IPS-18c (cell line): ENCODE data around the gene ZMIZ1.
"Not testable (repeated sequence)": the region's sequence is repeated elsewhere in the genome, so short reads cannot be mapped to it uniquely, and the experiment has no call there.

Source experiments
- H3K4me3 ChIP-seq: 2 replicates; pipeline ENCODE4 v1.7.0; 2013; ENCODE audit warnings: low read depth, mild to moderate bottlenecking, low read length, moderate library complexity; ENCODE audit not compliant: insufficient read depth
- H3K9me3 ChIP-seq: one replicate; pipeline ENCODE4 v1.6.1; 2013; ENCODE audit warnings: mild to moderate bottlenecking, low read length, moderate library complexity; ENCODE audit not compliant: control insufficient read depth, insufficient read depth

ZMIZ1 gene

DNA sequence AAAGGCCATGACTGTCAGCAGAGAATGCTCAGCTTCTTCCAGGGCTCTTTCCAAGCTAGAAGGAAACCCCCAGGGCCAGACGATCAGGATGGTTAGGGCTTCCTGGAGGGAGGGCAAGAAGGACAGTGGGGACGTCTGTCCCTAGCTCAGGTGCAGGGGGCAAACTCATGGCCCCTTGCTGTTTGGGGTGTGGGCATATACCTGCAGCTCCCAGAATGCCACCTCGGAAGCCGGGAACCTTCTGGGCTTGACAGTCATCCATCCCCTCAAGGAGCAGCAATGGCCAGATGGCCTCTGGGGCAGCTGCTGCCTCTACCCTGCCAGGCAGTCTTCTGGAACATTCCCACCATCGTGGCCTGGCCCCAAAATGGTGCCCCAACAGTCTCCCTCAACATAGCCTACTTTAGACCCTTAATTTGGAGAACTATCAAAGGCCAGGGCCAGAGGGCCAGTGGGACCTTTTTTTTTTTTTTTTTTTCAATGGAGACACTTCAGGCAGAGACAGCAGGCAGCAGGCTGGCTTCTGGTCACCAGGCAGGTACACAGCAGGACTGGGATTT is 40.2 kb upstream of the ZMIZ1 start:
- H3K4me3 ChIP-seq: no peak overlapping the region

GRCh38 chr10:79029478-79030390 is 39.0 kb upstream of the ZMIZ1 start:
- Histone ChIP-seq H3K9me3 (no peaks in the 10 kb centered on the region), H3K4me3 (no peak overlapping the region)

More for the DNA sequence above, 40.2 kb upstream of the ZMIZ1 start:
- H3K9me3 ChIP-seq: no peaks in the 10 kb centered on the region

- Histone ChIP-seq H3K9me3 (no peaks in the 10 kb centered on the region), H3K4me3 (no peak overlapping the region)
These were observed 38.1 kb upstream of the ZMIZ1 start for GRCh38 chr10:79030705-79031104.

DNA sequence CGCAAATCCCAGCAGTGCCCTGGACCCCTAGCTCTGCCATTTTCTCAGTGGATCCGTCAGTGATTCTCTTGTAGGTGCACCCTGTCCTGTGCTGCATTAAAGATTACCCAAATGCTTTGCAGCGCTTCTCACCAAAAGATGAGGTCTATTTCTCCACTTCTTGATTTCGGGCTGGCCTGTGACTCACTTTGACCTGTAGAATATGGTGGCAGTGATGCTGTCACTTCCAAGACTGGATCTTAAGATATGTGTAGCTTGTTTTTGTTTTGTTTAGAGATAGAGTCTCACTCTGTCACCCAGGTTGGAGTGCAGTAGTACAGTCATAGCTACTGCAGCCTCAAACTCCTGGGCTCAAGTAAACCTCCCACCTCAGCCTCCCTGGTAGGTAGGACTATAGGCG is 37.0 kb upstream of the ZMIZ1 start:
- H3K4me3 ChIP-seq: no peak overlapping the region
- H3K9me3 ChIP-seq: no peaks in the 10 kb centered on the region

DNA sequence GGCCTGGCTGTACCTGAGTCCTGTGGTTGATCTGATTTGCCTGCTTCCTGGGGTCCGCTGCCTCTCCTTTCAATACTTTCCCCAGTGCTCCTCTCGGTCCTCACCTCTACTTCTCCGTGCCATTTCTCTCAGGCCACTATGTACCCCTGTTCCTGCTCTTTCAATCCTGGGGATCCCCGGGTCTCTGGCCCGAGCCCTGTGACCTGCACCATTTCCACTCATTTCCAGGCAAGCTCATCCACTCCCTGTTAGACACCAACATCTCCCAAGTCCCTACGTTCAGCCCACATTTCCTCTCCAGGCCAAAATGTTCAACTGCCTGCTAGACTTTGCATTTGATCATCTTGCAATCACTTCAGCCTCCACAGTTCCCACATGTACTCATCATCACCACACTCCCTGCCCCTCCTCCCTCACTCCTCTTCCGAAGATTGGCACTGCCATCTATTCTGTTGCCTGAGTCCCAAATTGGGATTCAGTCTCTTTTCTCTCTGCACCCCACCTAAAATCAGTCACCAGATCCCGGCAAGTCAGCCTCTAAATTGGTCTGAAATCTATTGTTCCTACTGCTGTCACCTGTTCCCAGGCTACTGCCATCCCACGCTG is 34.4 kb upstream of the ZMIZ1 start:
- no peaks in the 10 kb centered on the region for H3K9me3 ChIP-seq
- no peak overlapping the region for H3K4me3 ChIP-seq

- not testable (repeated sequence) for H3K4me3 ChIP-seq, H3K9me3 ChIP-seq
These were observed 32.4 kb upstream of the ZMIZ1 start for GRCh38 chr10:79036416-79036815.

DNA sequence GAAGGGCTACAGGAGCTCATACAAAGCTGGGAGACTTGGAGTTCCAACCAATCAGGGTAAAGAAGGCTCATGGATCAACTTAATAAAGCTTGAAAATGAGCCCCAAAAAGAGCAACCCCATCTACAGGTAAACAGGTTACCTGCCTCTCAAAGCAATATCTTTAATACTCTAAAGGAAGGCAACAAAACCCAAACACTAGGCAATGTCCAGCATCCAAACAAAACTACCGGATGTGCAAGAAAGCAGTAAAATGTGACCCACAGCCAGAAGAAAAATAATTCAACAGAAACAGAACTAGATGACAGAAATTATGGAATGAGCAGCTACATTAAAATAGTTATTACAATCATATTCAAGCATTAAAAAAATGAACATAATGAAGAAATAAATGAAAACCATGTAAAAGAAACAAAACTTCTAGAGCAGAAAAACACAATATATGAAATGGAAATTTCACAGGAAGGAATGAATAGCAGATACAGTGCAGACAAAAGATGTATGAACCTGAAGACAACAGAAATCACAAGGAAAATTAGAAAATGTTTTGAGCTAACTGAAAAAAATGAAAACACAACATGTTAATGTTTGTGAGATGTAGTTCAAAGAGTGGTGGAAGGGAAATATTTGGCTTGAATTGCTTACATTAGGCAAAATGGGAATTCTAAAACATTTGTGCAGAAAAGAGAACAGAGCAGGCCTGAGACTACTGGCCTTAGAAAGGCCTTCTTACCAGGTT is 30.5 kb upstream of the ZMIZ1 start:
- Histone ChIP-seq H3K9me3 (no peaks in the 10 kb centered on the region), H3K4me3 (no peak overlapping the region)

- Histone ChIP-seq H3K4me3 (no peak overlapping the region), H3K9me3 (no peaks in the 10 kb centered on the region)
These were observed 29.9 kb upstream of the ZMIZ1 start for GRCh38 chr10:79038841-79039201.

DNA sequence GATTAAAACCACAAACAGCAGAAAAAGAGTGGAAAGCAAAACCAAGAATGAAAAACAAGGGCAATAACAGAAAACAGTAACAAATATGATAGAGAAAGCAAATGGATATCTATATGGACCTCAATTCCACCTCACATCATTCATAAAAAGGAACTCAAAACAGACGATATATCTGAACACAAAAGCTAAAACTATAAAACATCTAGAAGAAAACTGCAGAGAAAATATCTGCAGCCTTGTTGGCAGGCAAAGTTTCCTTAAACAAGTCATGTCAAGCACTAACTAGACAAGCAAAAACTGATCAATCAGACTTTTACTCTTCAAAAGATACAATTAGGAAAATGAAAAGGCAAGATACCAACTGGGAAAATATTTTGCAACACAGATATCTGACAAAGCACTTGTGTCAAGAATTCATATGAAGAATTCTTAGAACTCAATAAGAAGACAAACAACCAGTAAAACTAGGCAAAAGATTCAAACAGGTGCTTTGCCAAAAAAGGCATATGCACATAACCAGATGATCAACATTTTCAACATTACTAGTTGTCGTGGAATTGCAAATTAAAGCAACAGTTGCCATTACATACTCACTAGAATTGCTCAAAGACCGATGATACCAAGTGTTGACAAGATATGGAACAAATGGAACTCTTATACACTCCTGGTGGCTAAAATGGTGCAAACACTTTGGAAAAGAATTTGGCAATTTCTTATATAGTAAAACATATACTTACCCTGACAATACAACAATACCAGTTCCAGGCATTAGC is 25.9 kb upstream of the ZMIZ1 start:
- Histone ChIP-seq H3K9me3 (no peaks in the 10 kb centered on the region), H3K4me3 (no peak overlapping the region)

GRCh38 chr10:79044036-79044632 is 24.6 kb upstream of the ZMIZ1 start:
- Histone ChIP-seq H3K4me3 (no peak overlapping the region), H3K9me3 (no peaks in the 10 kb centered on the region)

- Histone ChIP-seq H3K9me3 (no peaks in the 10 kb centered on the region), H3K4me3 (no peak overlapping the region)
These were observed 23.9 kb upstream of the ZMIZ1 start for GRCh38 chr10:79044846-79045245.

DNA sequence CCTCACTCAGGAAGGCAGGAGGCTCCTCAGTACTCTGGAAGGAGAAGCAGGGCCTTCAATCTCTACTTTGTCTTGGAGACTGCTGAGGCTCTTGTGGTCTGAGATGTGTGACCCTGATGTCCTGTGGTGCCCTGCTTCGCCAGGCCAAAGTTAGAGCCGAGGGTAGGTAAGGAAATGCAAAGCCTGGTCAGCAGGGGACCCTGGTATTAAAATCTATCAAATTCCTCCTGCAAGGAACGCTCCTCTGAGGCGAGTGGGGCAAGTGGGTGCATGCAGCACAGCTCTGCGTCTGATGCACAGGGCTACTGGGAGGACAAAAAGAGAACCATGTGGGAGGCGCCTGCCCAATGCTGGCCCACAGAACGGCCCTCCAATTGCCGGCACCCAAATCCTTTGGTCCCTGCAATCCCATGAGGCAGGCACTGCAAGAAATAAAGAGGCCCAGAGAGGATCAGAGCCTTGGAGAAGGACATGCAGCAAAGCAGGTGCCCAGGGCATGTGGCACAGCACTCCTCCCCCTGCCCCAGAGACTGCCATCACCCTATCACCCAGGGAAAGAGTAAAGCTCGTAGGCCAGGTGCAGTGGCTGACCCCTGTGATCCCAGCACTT is 23.1 kb upstream of the ZMIZ1 start:
- no peaks in the 10 kb centered on the region for H3K9me3 ChIP-seq
- no peak overlapping the region for H3K4me3 ChIP-seq

DNA sequence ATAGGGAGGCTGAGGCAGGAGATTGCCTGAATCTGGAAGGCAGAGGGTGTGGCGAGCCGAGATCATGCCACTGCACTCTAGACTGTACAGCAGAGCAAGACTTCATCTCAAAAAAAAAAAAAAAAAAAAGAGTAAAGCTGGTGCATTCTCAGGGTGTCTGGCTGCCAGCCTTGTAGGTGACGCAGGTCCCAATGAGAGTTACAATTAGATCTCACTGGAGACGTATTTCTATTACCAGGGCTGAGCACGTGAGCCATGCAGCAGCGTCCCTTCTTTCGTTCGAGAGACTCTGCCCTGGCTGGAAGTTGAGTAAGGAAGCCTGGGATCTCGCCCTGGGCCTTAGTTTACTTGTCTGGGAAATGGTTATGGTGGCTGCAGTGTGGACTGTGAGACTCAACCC is 22.4 kb upstream of the ZMIZ1 start:
- no peak overlapping the region for H3K4me3 ChIP-seq
- H3K9me3 ChIP-seq: no peaks in the 10 kb centered on the region

DNA sequence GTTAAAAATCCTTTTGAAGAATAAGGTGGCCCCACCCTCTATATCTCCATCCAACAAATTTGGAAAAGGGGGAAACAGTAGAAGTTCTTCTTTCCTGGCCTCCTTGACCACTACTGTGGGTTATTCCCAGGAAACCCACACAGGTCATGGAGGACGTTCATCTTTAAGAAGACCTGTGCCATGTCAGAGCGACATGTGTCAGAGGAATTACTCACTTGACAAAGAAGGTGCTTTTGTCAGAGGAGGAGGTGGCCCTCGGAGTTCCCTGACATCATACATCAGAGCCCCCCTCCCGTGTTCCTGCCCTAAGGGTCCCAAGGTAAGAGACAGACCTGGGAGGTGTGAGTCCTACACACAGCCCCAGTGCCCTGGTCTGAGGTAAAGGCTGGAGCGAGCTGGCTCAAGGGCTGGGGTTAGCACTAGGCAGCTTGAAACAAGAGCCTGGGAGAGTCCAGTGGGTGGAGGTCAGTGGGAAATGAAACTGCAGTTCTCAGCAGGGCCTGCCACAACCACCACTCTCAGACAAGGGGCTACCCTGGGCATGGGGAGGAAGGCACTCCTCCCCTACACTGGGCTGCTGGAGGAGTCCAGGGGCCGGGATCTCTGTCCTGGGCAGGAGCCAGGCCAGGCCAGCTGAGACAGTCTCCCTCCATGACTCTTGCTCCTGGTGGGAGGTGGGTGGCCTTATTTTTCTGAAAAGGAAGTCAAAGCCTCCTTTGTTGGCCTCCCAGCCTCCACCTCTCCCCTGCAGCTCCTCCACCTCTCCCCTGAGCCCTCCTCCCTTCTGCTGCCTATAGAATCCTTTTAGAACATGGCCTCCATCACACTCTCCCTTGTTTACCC is 21.8 kb upstream of the ZMIZ1 start:
- H3K4me3 ChIP-seq: no peak overlapping the region

DNA sequence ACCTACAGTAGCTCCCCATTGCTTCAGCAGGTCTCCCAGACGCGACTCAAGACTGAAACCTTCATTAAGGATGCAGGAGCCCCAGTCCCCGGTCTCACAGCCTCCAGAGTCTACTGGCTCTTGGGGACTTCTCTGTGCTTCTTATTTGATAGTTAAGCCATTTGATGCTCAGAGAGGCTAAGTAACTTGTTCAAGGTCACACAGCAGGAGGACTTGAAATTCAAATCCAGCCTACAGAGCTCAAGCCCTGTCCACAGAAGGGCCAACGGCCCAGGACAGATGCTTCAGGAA is 21.2 kb upstream of the ZMIZ1 start:
- no peaks in the 10 kb centered on the region for H3K9me3 ChIP-seq
- H3K4me3 ChIP-seq: no peak overlapping the region

More for the DNA sequence above, 21.8 kb upstream of the ZMIZ1 start:
- no peaks in the 10 kb centered on the region for H3K9me3 ChIP-seq
